HG03558 (cell line): ENCODE measurements around the gene RIT2.
"Not testable (repeated sequence)": the region's sequence is repeated elsewhere in the genome, so short reads cannot be mapped to it uniquely, and the experiment has no call there.

Experiments
- ATAC-seq: cut with Tn5 transposase; IDR thresholded peaks from one replicate; pipeline ENCODE4 v1.9.1; 2021; ENCODE audit warnings: moderate number of reproducible peaks; ENCODE audit not compliant: unreplicated experiment; ENCODE audit errors: extremely low read depth

RIT2 gene

DNA sequence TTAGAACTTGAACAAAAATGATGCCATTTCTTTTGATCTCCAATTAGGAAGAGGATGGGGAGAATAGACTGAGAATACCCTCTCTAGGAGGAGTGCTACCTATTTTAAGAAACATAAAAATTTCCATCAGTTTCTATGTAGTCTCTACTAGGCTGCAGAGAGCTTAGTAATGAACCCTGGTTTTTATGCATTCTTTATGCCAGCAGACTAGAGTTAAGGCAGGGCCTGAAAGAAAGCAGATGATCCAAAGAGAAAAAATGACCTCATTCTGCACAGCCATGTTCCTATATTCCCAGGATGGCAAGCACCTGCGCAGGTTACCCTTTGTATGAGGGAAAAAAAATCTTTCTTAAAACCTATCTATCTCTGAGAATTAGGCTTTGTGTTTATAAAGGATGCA lies 254.9 kb downstream of the RIT2 start:
- no peak for ATAC-seq

DNA sequence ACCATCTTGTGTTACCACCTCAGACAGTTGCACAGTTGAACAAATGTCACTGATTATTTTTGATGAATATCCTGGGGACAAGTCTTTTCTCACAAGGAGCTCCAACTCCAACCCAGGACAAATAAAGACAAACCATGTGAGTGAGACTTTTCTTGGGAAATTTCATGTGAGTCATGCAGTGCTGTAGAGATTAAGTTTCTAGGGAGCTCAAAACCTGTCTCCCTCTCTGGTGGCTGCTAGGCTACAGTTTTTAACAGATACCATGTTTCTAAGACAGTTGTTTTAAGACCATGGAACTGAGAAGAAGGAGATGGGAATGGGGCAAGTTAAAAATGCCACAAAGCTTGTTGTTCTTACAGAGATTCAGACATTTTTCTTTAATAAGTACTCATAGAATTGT lies 255.5 kb downstream of the RIT2 start:
- no peak for ATAC-seq

DNA sequence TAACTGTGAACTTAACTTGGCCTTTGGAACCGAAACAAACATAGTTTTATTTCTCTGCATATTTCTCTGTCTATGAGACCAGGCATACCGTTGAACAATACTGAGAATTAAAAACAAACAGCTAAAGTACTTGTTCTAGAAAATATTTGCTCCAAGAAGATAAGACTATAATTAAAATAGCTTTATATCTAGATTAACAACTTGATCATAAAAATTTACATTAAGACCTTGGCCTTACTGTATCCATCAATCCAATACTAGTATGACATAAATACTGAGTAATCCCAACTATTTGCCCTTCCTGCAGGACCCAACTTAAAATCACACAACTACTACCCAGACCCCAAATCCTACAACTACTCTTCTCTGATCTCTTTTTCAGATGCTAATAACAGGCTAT lies 260.9 kb downstream of the RIT2 start:
- ATAC-seq = no peak

DNA sequence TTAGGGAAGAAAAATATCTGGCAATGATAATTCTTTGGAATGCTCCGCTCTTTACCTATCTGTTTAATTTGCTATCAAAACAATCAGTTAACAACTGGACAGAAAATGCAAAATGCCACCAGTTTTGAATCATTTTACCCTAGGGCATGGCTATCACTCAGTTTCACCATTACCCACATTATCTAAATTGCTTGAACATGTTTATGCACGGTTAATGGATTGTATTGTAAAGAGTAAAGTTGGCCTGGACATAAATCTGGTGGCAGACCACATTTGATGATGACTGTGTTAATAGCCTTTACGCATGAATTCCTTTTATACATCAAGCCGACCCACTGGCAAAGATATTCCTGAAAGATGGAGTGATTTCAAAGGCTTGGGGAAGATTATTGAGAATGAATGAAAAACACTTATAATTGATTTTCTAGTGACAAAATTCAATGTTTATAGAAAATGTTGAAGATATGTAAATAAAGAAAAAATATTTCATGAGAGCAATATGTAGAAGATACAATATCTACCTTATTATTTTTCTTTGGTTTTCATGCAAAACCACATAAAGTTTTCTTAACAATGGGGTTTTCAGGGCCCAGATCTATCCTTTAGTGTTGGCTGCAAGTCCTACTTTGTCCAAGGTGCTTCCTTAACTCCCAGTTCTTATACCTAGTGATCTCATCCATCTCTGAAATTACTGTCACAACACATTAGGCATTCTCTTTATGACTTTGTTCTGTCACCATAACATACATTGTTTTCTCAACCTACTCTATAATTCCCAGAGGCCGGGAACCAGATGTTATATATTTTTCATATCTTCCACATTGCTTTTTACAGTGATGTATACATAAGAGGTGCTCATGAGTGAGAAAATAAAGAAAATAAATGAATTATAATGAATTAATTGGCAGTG lies 265.1 kb downstream of the RIT2 start:
- ATAC-seq = no peak

DNA sequence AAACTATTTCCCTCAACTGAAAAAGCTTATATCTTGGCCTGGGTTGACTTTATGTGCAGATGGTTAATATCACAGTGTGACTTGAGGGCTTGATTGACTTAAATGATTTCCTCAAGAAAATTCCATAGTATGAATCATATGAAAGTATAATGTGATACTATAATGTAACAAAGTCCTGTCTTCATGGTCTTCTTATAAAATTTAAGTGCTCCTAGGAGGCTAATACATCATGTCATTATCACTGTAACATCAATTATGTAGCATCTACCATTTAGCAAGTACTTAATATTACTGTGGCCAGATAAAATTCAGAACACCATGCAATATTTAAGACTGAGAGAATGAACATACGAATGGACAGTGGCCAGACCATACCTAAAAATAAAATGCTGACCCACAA lies 276.1 kb downstream of the RIT2 start:
- no peak for ATAC-seq

DNA sequence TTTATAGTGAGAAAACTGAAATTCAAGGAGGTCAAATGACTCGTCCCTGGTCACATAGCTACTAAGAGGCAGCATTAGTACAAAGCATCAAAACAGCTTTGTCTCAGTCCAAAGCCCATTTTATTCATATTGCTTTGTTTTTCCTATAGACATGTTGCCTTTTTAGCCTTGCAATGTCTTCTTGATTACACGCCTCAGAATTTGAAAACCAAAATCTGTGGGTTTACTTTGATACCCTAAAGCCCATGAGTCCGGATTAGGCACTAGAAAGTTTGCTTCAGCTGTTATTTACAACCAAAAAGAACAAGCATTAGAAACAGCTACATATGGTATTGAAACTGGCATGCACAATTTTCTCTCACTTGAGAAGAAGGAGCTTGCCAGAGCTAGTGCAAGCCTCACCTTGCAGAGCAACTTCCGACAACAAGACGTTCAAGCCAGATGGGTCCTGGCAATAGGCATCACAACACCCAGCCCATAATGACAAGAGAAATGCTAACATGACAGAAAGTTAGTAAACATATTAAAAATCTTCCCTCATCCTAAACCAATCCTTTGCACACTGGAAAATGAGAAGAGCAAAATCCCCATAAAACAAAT lies 276.8 kb downstream of the RIT2 start:
- no peak for ATAC-seq

DNA sequence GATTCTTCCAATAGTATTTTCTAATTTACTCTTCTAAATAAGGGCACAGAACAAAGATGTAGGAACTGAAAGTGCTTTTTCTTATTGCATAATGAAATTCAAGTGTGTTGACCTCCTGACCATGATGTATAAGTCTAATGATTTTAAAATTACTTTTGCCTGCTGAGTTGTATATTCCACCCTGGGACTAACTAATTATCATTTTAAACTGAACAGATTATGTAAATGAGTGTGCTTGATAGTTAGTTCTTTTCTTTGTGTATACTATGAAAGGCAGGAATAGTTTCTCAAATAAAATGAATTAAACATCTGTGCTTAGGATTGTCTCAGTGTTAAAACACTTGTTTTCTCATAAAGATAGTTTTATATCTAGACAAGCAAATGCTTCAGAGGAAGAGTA lies 284.5 kb downstream of the RIT2 start:
- no peak for ATAC-seq

DNA sequence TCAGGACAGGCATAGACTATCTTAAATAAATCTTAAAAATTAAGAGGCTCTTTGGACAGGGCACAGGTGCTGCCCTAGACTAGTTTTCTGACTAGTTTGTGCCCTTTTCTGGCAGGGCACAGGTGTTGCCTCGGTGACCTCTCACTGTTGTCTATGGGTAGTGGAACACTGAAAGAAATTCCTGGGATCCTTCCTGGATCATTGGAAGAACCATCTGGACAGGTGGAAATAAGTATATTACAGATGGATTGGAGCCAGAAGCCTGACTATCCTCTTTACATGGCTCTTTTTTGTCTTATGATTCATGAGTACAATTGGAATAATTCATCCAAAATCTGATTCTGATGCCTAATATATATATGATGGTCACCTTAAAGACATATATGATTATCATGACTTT lies 286.6 kb downstream of the RIT2 start:
- no peak for ATAC-seq

DNA sequence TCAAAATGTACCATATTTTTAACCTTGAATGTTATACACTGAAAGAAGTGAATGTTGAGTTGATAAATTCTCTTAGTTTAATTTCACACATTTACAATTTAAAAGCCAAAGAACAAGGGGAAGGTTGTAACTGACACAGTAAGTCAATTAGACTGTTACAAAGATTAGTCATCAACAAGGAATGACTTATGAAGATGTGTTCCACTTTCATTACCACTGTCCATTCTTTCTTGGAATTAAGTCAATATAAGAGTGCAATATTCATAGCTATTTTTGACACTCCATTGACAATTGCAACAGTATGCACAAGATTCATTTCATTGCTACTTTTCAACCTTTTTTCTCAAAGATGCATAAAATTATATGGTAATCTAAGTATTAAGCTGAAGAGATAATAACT lies 291.3 kb downstream of the RIT2 start:
- no peak for ATAC-seq

DNA sequence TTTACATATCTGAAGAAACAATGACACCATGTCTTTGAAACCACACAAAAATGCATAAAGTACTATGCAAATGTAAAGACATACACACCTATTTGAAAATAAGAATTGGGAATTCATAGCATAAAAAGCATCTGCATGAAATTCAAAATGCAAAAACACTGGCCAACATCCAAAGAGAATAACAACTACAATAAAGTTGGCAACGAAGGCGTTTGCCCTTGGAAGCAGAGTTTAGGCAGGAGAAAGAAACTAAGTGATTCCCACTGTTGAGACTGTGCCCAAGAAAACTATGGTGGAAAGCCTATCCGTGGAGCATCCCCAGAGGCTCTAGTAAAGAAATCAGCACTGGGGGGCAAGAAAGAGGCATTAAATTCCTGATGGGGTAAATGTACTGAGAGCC lies 292.8 kb downstream of the RIT2 start:
- ATAC-seq = no peak

DNA sequence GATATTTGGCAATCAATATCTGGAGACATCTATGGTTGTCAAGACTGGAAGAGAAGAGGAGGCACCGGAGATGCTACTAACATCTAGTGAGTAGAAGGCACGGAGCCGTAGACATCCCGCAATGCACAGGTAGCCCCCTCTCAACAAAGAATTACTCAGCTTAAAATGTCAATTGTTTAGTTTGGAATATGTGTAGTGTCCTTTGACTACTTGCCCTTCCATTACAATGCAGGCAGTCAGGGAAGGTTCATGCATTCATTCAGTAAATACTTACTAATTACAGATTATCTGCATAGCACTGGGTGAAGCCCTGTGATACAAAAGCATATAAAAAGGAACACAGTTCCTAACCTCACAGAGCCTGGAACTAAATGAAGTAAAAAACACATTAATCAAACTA lies 294.0 kb downstream of the RIT2 start:
- no peak for ATAC-seq

DNA sequence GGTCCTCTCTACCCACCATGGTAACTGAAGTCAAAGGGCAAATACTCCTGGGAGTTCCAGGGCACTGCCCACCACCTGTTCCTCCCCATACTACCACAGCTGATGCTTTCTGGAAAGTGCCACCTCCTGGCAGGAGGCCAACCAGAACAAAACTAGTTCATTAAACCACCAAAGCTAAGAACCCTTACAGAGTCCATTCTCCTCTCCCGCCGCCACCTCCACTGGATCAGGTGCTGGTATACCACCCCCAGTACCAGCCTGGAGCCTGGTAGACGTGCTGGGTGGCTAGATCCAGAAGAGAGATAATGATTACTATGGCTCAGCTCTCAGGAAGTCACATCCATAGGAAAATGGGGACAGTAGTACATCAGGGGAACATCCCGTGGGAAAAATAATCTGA lies 300.9 kb downstream of the RIT2 start:
- no peak for ATAC-seq

DNA sequence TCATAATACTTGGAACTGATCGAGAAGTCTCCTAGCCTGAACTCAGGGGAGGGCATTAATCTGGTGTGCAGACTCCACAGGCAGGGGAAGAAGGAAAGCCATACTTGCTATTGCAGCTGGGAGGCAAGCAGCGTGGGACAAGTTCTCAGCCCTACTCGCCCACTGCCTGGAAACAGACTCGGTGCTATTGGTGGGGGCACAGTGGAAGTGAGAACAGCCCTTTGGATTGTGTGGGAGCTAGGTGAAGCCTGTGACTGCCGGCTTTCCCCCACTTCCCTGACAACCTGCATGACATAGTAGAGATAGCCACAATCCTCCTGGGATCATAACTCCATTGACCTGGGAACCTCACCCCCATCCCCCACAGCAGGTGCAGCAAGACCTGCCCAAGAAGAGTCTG lies 301.3 kb downstream of the RIT2 start:
- no peak for ATAC-seq

DNA sequence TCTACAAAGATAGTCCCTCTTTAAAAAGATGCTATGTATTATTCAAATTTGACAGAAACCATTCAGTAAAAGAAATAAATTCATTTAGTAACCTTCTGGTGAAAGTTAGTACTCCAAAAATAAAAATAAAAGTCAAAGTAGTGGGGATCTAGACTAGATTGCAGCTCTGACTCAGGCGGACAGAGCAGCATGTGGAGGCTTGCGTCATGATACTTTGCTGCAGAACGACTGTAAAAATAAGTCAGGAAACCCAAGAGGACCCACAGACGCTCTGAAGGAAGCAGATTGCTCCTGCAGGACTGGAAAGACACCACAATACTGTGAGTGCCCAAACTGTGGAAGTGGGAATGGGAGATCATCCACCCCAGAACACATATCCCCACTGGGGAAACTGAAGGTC lies 301.9 kb downstream of the RIT2 start:
- no peak for ATAC-seq

DNA sequence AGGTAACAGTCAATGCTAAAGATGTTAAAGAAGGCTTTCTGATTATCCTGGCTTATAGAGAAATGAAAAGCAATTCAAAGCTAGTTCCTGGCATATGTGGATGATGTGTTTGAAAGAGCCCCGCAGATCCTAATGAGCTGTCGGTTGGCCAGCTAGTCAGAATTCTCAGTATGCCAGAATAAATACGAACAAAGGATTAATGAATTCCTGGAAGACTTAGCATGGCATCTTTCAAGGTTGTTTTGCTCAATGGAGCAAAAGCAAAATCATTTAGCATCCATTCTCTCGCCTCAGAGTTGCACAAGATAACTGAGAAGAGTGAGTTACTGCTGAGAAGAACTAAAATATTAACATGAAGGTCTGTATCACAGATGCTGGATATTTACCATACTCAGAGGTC lies 307.6 kb downstream of the RIT2 start:
- ATAC-seq = no peak

DNA sequence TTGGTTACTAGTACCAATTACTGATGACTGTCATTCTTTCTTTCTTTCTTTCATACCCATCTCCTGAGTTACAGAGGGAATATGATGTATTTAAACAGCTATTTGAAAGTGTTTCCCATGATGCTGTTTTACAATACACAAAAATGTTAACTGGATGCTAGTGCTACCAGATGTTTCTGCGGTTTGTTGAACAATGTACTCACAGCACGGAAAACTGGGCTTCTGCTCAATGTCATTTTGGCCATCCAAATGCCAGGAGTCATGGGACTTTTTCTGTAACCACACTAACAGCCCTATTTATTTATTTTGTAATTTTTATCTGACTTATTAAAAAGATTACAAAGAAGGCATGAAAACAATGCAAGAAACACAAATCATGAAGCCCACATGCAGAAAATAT lies 313.8 kb downstream of the RIT2 start:
- ATAC-seq = no peak

DNA sequence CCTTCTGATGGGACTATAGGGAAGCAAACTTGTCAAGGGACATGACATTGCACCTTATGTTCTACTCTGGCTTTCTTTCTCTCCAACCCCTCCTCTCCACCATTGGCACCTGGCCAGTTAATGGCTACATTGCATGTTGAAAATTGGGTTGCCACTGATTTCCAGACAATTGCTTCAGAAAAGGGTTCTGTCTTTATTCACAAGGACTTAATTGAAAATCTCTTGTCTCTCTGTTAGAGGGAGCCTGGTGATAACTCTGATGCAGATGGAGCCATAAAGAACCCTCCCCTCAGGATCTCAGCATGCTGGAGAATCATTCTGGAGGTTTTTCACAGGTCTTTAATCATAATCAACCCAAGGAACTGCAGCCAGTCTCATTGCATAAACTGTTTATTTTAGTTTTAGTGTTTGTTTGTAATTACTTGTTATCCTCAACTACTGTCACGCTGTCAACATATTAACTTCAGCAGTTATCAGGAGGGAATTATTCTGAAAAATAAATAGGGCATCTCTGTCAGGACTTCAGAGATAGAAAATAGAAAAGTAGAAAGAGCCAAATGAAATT lies 316.8 kb downstream of the RIT2 start:
- no peak for ATAC-seq

DNA sequence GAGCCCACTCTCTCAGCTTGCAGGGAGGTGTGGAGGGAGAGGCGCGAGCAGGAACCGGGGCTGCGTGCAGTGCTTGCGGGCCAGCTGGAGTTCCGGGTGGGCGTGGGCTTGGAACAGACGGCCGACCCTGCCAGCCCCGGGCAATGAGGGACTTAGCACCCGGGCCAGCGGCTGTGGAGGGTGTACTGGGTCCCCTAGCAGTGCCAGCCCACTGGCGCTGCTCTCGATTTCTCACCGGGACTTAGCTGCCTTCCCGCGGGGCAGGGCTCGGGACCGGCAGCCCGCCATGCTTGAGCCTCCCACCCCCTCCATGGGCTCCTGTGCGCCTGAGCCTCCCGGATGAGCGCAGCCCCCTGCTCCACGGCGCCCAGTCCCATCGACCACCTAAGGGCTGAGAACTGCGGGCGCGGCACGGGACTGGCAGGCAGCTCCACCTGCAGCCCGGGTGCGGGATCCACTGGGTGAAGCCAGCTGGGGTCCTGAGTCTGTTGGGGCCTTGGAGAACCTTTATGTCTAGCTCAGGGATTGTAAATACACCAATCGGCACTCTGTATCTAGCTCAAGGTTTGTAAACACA lies 320.2 kb downstream of the RIT2 start:
- ATAC-seq = not testable (repeated sequence)

DNA sequence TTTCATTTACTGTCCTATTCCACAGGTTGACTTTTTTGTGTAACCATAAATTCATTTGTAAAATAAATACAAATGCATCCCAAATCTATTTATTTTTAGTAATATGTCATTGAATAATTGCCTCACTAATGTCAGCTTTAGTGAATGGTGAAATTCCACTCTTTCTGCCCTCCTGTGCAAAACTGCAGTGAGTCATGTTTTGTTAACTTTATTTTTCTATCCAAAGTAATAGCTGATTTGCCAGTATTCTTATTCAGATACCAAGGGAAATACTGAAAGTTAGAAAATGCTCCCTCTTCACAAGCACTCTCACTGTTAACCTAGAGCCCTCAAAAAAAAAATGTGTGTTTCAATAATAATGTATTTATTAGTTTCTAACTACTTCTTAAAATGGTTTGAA lies 322.8 kb downstream of the RIT2 start:
- ATAC-seq = no peak

DNA sequence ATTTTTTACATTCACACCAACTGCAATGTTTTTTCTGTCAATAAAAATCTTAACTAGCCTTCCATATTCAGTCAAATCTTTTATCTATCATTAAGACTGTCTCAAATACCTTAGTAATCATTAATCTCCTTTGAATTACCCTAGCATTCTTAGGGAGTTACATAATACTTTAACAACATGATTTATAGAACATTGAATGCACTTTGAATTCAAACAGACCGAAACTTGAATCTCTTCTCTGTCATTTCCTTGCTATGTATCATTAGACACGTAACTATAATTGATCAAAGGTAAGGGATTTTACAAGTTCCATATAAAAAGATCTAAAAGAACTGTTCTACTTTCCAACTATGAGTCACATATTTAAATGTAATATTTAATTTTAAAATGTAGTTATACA lies 330.9 kb downstream of the RIT2 start:
- no peak for ATAC-seq

DNA sequence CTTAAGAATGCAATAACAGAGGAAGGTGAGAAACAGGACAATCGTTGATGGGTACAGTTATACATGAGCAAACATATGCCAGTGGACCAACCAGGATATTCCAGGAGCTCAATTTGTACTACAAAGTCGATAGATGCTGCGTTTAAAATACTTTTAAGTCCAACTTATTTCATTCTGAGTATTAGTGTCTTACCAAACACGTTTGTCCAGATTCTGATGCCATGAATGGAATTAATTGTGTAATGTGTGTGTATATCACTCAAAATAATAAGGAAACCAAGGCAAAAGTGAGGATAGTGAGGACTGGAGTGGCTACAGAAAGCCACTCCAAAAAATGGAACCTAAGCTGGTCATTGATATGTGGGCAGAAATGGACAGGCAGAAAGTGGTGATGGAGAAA lies 332.6 kb downstream of the RIT2 start:
- ATAC-seq = no peak
